Measurements from ENCODE around the gene RHOF.

Gene RHOF

DNA sequence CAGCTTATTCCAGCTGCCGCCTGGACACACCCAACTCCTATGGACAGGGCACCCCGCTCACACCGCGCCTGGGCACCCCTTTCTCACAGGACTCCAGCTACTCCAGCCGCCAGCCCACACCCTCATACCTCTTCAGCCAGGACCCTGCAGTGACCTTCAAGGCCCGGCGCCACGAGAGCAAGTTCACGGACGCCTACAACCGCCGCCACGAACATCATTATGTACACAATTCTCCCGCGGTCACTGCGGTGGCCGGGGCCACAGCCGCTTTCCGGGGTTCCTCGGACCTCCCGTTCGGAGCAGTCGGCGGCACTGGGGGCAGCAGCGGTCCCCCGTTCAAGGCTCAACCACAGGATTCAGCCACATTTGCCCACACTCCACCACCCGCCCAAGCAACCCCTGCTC lies 16.2 kb upstream of the RHOF start:
- ATAC-seq = no peak
- no peak for TF ChIP-seq ESRRG (CRISPR knock-in tag; IDR thresholded peaks at IDR 0.05)
- no peak for TF ChIP-seq ZC3H10 (CRISPR knock-in tag; IDR thresholded peaks at IDR 0.05)
- TF ChIP-seq ZNF70 (CRISPR knock-in tag; IDR thresholded peaks at IDR 0.05) = no peak
- no peak for TF ChIP-seq ARNTL (CRISPR knock-in tag; IDR thresholded peaks at IDR 0.05; ENCODE audit: borderline replicate concordance, low read depth)
- no peak for TF ChIP-seq OSR1 (CRISPR knock-in tag; IDR thresholded peaks at IDR 0.05)
- no peak for TF ChIP-seq ZNF565 (CRISPR knock-in tag; conservative IDR thresholded peaks at IDR 0.05; ENCODE audit: low read depth)
- no peak for TF ChIP-seq TOX (CRISPR knock-in tag; IDR thresholded peaks at IDR 0.05; ENCODE audit: borderline replicate concordance)
- TF ChIP-seq, protein P1, sequence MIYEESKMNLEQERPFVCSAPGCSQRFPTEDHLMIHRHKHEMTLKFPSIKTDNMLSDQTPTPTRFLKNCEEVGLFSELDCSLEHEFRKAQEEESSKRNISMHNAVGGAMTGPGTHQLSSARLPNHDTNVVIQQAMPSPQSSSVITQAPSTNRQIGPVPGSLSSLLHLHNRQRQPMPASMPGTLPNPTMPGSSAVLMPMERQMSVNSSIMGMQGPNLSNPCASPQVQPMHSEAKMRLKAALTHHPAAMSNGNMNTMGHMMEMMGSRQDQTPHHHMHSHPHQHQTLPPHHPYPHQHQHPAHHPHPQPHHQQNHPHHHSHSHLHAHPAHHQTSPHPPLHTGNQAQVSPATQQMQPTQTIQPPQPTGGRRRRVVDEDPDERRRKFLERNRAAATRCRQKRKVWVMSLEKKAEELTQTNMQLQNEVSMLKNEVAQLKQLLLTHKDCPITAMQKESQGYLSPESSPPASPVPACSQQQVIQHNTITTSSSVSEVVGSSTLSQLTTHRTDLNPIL (CRISPR knock-in tag; IDR thresholded peaks at IDR 0.05; ENCODE audit: low read depth) = no peak
- no peak for TF ChIP-seq ISL1 (CRISPR knock-in tag; IDR thresholded peaks at IDR 0.05)
- TF ChIP-seq PPARA (CRISPR knock-in tag; IDR thresholded peaks at IDR 0.05; ENCODE audit: borderline replicate concordance) = no peak
- TF ChIP-seq, protein P2, sequence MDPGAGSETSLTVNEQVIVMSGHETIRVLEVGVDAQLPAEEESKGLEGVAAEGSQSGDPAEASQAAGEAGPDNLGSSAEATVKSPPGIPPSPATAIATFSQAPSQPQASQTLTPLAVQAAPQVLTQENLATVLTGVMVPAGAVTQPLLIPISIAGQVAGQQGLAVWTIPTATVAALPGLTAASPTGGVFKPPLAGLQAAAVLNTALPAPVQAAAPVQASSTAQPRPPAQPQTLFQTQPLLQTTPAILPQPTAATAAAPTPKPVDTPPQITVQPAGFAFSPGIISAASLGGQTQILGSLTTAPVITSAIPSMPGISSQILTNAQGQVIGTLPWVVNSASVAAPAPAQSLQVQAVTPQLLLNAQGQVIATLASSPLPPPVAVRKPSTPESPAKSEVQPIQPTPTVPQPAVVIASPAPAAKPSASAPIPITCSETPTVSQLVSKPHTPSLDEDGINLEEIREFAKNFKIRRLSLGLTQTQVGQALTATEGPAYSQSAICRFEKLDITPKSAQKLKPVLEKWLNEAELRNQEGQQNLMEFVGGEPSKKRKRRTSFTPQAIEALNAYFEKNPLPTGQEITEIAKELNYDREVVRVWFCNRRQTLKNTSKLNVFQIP (CRISPR knock-in tag; IDR thresholded peaks at IDR 0.05; ENCODE audit: borderline replicate concordance, low read depth) = no peak
- TF ChIP-seq, protein P3, sequence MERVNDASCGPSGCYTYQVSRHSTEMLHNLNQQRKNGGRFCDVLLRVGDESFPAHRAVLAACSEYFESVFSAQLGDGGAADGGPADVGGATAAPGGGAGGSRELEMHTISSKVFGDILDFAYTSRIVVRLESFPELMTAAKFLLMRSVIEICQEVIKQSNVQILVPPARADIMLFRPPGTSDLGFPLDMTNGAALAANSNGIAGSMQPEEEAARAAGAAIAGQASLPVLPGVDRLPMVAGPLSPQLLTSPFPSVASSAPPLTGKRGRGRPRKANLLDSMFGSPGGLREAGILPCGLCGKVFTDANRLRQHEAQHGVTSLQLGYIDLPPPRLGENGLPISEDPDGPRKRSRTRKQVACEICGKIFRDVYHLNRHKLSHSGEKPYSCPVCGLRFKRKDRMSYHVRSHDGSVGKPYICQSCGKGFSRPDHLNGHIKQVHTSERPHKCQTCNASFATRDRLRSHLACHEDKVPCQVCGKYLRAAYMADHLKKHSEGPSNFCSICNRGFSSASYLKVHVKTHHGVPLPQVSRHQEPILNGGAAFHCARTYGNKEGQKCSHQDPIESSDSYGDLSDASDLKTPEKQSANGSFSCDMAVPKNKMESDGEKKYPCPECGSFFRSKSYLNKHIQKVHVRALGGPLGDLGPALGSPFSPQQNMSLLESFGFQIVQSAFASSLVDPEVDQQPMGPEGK (CRISPR knock-in tag; IDR thresholded peaks at IDR 0.05; ENCODE audit: borderline replicate concordance) = no peak
- TF ChIP-seq ZFP3 (CRISPR knock-in tag; IDR thresholded peaks at IDR 0.05) = no peak
- TF ChIP-seq BACH2 (CRISPR knock-in tag; IDR thresholded peaks at IDR 0.05; ENCODE audit: borderline replicate concordance) = no peak
- TF ChIP-seq SNAI2 (CRISPR knock-in tag; IDR thresholded peaks at IDR 0.05) = no peak

DNA sequence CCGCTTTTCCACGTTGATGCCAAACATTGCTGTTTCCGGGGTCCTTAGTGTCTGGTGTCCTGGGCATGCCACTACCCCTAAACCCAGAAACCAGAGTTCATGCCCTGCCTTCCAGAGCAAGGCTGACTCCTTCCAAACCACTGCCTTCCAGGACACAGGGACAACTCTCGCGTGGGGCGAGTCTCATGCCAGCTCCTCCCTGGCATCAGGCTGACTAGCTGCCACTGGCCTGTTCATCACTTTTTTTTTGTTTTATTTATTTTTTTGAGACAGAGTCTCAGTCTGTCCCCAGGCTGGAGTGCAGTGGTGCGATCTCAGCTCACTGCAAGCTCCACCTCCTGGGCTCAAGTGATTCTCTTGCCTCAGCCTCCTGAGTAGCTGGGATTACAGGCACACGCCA lies 15.1 kb upstream of the RHOF start:
- TF ChIP-seq, protein P4, sequence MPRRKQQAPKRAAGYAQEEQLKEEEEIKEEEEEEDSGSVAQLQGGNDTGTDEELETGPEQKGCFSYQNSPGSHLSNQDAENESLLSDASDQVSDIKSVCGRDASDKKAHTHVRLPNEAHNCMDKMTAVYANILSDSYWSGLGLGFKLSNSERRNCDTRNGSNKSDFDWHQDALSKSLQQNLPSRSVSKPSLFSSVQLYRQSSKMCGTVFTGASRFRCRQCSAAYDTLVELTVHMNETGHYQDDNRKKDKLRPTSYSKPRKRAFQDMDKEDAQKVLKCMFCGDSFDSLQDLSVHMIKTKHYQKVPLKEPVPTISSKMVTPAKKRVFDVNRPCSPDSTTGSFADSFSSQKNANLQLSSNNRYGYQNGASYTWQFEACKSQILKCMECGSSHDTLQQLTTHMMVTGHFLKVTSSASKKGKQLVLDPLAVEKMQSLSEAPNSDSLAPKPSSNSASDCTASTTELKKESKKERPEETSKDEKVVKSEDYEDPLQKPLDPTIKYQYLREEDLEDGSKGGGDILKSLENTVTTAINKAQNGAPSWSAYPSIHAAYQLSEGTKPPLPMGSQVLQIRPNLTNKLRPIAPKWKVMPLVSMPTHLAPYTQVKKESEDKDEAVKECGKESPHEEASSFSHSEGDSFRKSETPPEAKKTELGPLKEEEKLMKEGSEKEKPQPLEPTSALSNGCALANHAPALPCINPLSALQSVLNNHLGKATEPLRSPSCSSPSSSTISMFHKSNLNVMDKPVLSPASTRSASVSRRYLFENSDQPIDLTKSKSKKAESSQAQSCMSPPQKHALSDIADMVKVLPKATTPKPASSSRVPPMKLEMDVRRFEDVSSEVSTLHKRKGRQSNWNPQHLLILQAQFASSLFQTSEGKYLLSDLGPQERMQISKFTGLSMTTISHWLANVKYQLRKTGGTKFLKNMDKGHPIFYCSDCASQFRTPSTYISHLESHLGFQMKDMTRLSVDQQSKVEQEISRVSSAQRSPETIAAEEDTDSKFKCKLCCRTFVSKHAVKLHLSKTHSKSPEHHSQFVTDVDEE (CRISPR knock-in tag; IDR thresholded peaks at IDR 0.05) = no peak
- TF ChIP-seq ESRRG (CRISPR knock-in tag; IDR thresholded peaks at IDR 0.05) (no peak), GLIS3 (CRISPR knock-in tag; IDR thresholded peaks at IDR 0.05) (no peak), TOX (CRISPR knock-in tag; IDR thresholded peaks at IDR 0.05; ENCODE audit: borderline replicate concordance) (no peak), ARNTL (CRISPR knock-in tag; IDR thresholded peaks at IDR 0.05; ENCODE audit: borderline replicate concordance, low read depth) (no peak), BACH2 (CRISPR knock-in tag; IDR thresholded peaks at IDR 0.05; ENCODE audit: borderline replicate concordance) (no peak), SNAI2 (CRISPR knock-in tag; IDR thresholded peaks at IDR 0.05) (no peak), PPARA (CRISPR knock-in tag; IDR thresholded peaks at IDR 0.05; ENCODE audit: borderline replicate concordance) (no peak), RARB (CRISPR knock-in tag; IDR thresholded peaks at IDR 0.05) (no peak), ZFP30 (CRISPR knock-in tag; IDR thresholded peaks at IDR 0.05) (no peak), CSDC2 (CRISPR knock-in tag; IDR thresholded peaks at IDR 0.05) (no peak), ZNF70 (CRISPR knock-in tag; IDR thresholded peaks at IDR 0.05) (no peak), ISL1 (CRISPR knock-in tag; IDR thresholded peaks at IDR 0.05) (no peak), ZC3H10 (CRISPR knock-in tag; IDR thresholded peaks at IDR 0.05) (no peak), OSR1 (CRISPR knock-in tag; IDR thresholded peaks at IDR 0.05) (no peak), TCF4 (CRISPR knock-in tag; IDR thresholded peaks at IDR 0.05; ENCODE audit: borderline replicate concordance) (no peak)
- TF ChIP-seq, protein P2 (CRISPR knock-in tag; IDR thresholded peaks at IDR 0.05; ENCODE audit: borderline replicate concordance, low read depth) = no peak
- TF ChIP-seq, protein P1 (CRISPR knock-in tag; IDR thresholded peaks at IDR 0.05; ENCODE audit: low read depth) = no peak
- TF ChIP-seq, protein P5, sequence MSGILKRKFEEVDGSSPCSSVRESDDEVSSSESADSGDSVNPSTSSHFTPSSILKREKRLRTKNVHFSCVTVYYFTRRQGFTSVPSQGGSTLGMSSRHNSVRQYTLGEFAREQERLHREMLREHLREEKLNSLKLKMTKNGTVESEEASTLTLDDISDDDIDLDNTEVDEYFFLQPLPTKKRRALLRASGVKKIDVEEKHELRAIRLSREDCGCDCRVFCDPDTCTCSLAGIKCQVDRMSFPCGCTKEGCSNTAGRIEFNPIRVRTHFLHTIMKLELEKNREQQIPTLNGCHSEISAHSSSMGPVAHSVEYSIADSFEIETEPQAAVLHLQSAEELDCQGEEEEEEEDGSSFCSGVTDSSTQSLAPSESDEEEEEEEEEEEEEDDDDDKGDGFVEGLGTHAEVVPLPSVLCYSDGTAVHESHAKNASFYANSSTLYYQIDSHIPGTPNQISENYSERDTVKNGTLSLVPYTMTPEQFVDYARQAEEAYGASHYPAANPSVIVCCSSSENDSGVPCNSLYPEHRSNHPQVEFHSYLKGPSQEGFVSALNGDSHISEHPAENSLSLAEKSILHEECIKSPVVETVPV (CRISPR knock-in tag; IDR thresholded peaks at IDR 0.05) = no peak
- TF ChIP-seq, protein P3 (CRISPR knock-in tag; IDR thresholded peaks at IDR 0.05; ENCODE audit: borderline replicate concordance) = no peak
- no peak for ATAC-seq

Measured in SK-N-SH treated with all-trans-retinoic acid at 6 μM for 48 hours (cell line).